Thymus (tissue), 11 donors: ENCODE data around the gene SLC13A4. TPM values are rescaled to one million over a fixed set of nuclear protein-coding genes. Genes with fewer than 3 reads are reported as not detected.
"Not testable (repeated sequence)": the region's sequence is repeated elsewhere in the genome, so short reads cannot be mapped to it uniquely, and the experiment has no call there.

ENCODE experiments used
- DNase-seq, 9 donors: peaks; one replicate each; pipeline ENCODE4 v3.0.0-alpha.2; 2013; ENCODE audit warnings: low spot score in 9 of 9, low read depth in 6 of 9, missing footprints in 1 of 9
- H3K27ac ChIP-seq, 2 donors: one replicate each; pipeline ENCODE4 v1.5.1; 2013; ENCODE audit warnings: control low read depth in 1 of 2, low read depth in 1 of 2, low read length in 1 of 2, mild to moderate bottlenecking in 1 of 2, moderate library complexity in 1 of 2
- H3K27me3 ChIP-seq, 2 donors: one replicate each; pipeline ENCODE4 v1.5.1; 2013; ENCODE audit warnings: low read length in 1 of 2; ENCODE audit not compliant: control insufficient read depth in 2 of 2, insufficient read depth in 1 of 2
- H3K36me3 ChIP-seq, 2 donors: one replicate each; pipeline ENCODE4 v1.5.1; 2013; ENCODE audit warnings: low read length in 1 of 2, mild to moderate bottlenecking in 1 of 2, moderate library complexity in 1 of 2; ENCODE audit not compliant: control insufficient read depth in 2 of 2, insufficient read depth in 2 of 2
- H3K4me1 ChIP-seq, 2 donors: one replicate each; pipeline ENCODE4 v1.5.1; 2013; ENCODE audit warnings: low read length in 2 of 2; ENCODE audit not compliant: control insufficient read depth in 2 of 2, insufficient read depth in 2 of 2
- H3K4me3 ChIP-seq, 2 donors: one replicate each; pipeline ENCODE4 v1.5.1; 2013; ENCODE audit warnings: low read length in 2 of 2, control low read depth in 1 of 2, mild to moderate bottlenecking in 1 of 2
- H3K9me3 ChIP-seq, 2 donors: one replicate each; pipeline ENCODE4 v1.5.1; 2013; ENCODE audit warnings: low read length in 1 of 2, mild to moderate bottlenecking in 1 of 2; ENCODE audit not compliant: control insufficient read depth in 2 of 2, insufficient read depth in 1 of 2
- WGBS: extraction: QIAGEN DNeasy Blood & Tissue Kit; methylation state at CpG from one replicate; pipeline ENCODE4 v1.1.7; 2013; 5-methylcytosine and 5-hydroxymethylcytosine counted together
- polyA plus RNA-seq: library from polyadenylated mRNA; stranded (reverse); fragments of 200-250 nt; gene quantifications from one replicate; pipeline ENCODE4 v1.2.3, GENCODE V29; 2013
- total RNA-seq: library from RNA; stranded (reverse); fragments of 120-200 nt; gene quantifications from one replicate; pipeline ENCODE4 v1.2.4, GENCODE V29; 2013
- donor health status: healthy.

Gene SLC13A4
- total and polyA plus RNA-seq, 2 donors, result 0.05 to 0.23 TPM

DNA sequence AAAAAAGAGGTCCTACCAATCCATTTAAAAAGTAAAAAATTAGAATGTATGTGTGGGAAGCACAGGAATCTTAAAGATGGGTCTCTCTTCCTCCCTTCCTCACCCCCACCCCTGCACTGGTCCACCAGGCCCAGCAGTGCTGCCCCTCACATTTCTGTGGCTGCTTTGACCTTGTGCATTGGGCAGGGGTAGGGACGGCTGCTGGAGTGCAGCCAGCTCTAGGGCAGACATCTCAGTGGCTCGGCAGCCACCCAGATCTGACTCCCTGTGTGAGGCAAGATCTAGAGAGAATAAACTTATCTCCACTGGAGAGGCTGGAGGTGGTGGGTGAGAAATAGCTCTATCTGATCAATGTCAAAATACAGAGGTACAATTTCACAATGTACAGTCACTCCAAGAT lies 13.9 kb upstream of the SLC13A4 start:
- Histone ChIP-seq H3K27ac (no peak overlapping the region), H3K4me1 (no peaks in the 10 kb centered on the region), H3K36me3 (no peaks in the 10 kb centered on the region), H3K27me3 (peaks cover 0 to 4% of the 10 kb centered on the region in 2 donors), H3K4me3 (no peak overlapping the region), H3K9me3 (no peaks in the 10 kb centered on the region)
- no peak for DNase-seq
- 73% methylated on average over 2 of the region's 2 CpGs for WGBS

DNA sequence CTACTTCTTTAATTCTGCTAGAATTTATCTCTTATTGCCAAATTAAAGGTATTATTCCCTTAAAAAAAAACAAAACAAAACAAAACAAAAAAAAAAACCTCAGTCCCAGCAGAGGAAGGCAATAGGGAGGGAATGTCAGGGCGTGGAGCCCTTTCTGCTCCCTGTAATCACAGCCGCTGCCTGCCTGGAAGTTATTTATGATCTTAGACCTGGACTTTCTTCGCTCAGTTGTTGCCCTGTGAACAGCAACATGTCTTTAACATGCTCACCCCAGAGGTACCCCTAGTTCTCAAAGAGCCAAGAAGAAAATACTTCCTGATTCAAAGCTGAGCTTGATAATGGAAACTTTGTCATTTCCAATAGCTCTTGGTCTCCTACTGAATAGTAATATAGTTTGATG lies 12.9 kb upstream of the SLC13A4 start:
- H3K27me3 ChIP-seq, result peaks cover 0 to 4% of the 10 kb centered on the region in 2 donors
- H3K27ac ChIP-seq, result no peak overlapping the region
- no peaks in the 10 kb centered on the region for H3K4me1 ChIP-seq
- DNase-seq, result no peak
- WGBS, result 94% methylated on average over 3 of the region's 3 CpGs
- no peak overlapping the region for H3K4me3 ChIP-seq
- H3K9me3 ChIP-seq, result no peaks in the 10 kb centered on the region
- no peaks in the 10 kb centered on the region for H3K36me3 ChIP-seq

DNA sequence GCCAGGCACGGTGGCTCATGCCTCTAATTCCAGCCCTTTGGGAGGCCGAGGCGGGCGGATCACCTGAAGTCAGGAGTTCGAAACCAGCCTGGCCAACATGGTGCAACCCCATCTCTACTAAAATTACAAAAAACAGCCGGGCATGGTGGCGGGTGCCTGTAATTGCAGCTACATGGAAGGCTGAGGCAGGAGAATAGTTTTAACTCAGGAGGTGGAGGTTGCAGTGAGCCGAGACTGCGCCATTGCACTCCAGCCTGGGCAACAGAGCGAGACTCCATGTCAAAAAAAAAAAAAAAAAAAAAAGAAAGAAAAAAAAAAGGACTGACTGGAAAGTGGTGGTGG lies 9.3 kb upstream of the SLC13A4 start:
- not testable (repeated sequence) for DNase-seq, H3K27me3 ChIP-seq, H3K9me3 ChIP-seq, H3K27ac ChIP-seq, H3K4me1 ChIP-seq, H3K36me3 ChIP-seq, H3K4me3 ChIP-seq
- 96% methylated on average over 10 of the region's 10 CpGs for WGBS

DNA sequence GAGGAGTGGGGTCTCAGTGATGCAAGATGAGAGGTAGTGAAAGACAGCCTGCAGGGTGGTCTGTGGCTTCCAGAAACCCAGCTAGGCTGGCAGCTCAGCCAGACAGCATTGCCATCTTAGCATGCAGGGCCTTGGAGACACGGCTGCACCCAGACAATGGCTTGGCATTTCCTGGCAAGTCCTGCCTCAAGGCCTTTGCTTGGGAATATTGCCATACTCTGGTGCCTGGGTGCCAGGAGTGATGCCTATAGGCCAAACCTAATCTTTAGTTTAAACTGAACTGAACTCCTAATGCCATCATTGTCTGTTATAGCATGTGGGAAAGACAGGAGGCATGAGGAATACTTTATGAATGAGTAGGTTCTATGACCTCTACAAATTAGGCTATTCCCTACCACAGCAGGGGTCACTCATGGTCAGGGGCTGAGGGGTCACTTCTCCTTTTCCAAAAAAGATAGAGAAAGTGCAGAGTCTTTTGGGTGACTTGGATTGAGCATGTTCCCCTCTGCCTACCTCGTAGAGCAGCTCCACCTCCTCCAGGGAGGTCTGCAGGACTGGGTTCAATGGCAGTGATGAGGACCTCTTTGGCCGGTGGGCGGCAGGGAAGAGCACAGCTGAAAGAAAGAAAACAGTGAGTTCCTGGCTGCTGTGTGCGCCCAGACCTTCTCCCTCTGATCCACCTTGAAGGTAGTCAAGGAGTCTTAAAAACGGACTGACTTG lies 8.8 kb upstream of the SLC13A4 start:
- Histone ChIP-seq H3K9me3 (no peaks in the 10 kb centered on the region), H3K36me3 (no peaks in the 10 kb centered on the region), H3K27ac (no peak overlapping the region), H3K4me3 (no peak overlapping the region), H3K27me3 (no peaks in the 10 kb centered on the region), H3K4me1 (no peaks in the 10 kb centered on the region)
- DNase-seq, result no peak
- WGBS, result 85% methylated on average over 6 of the region's 6 CpGs

DNA sequence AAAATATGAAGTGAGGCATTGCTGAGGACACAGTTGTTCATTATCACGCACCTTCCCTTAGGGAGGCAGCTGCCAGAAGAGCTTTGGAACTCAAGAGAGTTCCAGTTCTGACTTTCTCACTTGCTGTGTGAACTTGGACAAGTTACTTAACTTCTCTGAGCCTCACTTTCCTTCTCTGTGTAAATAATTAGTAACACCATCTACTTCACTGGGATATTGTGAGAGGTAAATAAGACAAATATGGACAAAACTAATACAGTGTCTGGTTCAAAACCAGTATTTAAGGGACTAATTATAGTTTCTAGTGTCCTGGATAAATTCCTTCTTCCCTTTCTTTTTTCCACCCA lies 6.3 kb upstream of the SLC13A4 start:
- no peak for DNase-seq
- Histone ChIP-seq H3K4me1 (no peaks in the 10 kb centered on the region), H3K36me3 (no peaks in the 10 kb centered on the region), H3K27ac (no peak overlapping the region), H3K4me3 (no peak overlapping the region), H3K9me3 (no peaks in the 10 kb centered on the region), H3K27me3 (no peaks in the 10 kb centered on the region)
- whole genome bisulfite sequencing, result 95% methylated on average over 1 of the region's 1 CpG

DNA sequence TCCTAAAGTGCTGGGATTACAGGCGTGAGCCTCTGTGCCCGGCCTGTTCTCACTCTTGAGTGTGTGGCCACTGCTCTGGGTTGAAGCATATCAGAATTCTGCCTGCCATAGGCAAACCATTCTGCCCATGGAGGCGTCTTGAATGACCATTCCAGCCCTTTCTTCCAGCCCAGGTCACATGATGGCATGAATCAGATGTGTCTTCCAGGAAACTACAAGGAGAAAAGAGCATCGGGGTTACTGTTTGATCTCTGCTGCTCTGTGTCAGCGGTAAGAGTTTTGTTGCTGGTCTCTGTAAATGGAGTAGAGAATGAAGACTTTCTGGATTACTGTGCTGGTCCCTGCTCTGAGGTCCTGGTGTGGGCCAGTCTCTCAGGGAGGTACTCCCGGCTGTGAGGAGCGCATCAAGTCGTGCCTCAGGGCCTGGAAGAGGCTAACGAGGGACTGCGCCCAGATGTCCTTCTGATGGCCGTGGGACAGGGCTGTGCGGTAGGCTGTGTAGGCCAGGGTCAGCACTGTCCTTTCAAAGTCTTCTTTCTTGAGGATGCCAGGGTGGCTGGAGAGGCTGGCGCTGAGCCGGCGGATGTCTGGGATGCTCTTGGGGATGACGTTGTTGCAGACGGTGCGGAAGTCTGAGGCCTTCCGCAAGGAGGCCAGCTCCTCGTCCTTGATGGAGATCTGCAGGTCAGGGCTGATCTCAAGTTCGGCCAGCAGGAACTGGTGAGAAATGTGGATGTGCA lies 5.8 kb upstream of the SLC13A4 start:
- no peaks in the 10 kb centered on the region for H3K9me3 ChIP-seq
- DNase-seq, result no peak
- no peaks in the 10 kb centered on the region for H3K27me3 ChIP-seq
- H3K4me1 ChIP-seq, result no peaks in the 10 kb centered on the region
- H3K27ac ChIP-seq, result no peak overlapping the region
- H3K4me3 ChIP-seq, result no peak overlapping the region
- WGBS, result 97% methylated on average over 21 of the region's 21 CpGs
- H3K36me3 ChIP-seq, result no peaks in the 10 kb centered on the region

DNA sequence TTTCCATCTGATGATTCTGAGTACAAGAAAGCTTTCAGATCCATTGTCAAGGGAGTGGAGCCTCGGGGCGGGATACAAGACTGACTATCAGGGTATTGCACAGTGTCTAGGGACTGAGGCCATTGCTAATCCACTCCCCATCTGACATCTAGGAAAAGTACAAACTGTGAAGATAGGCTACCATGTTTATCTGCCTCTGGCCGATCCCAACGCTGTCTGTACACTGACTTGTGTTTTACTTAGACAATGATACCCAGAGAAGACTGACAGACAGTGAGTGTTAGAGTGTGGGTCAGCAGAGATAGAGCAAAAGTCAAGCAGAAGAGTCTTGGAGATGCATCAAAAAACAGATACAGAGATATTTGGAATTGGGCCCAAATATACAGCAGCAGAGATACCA lies 3.1 kb upstream of the SLC13A4 start:
- 97% methylated on average over 4 of the region's 4 CpGs for WGBS
- DNase-seq, result no peak
- Histone ChIP-seq H3K4me1 (no peaks in the 10 kb centered on the region), H3K9me3 (no peaks in the 10 kb centered on the region), H3K4me3 (no peak overlapping the region), H3K27me3 (no peaks in the 10 kb centered on the region), H3K27ac (no peak overlapping the region), H3K36me3 (no peaks in the 10 kb centered on the region)

DNA sequence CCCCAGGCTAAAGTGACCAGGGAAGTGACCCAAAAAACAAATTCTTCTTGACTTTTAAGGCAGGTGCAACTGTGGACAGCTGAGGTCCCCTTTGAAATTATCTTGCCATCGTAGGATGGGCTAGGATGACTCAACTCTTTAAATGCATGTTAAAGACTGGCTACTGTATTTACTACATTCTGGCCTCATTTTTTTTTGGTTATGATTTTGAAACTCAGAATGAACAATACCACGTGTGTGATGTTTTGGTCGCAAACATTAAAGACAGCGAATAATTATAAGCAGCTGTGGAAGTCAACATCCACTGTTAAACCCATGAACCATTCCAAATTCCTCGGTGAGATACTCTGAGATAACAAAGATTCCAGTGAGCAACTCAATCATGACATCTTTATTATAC lies 1.2 kb upstream of the SLC13A4 start:
- no peaks in the 10 kb centered on the region for H3K9me3 ChIP-seq
- WGBS, result 95% methylated on average over 5 of the region's 5 CpGs
- no peaks in the 10 kb centered on the region for H3K27me3 ChIP-seq
- no peak for DNase-seq
- H3K4me3 ChIP-seq, result no peak overlapping the region
- no peak overlapping the region for H3K27ac ChIP-seq
- H3K4me1 ChIP-seq, result no peaks in the 10 kb centered on the region
- no peaks in the 10 kb centered on the region for H3K36me3 ChIP-seq

DNA sequence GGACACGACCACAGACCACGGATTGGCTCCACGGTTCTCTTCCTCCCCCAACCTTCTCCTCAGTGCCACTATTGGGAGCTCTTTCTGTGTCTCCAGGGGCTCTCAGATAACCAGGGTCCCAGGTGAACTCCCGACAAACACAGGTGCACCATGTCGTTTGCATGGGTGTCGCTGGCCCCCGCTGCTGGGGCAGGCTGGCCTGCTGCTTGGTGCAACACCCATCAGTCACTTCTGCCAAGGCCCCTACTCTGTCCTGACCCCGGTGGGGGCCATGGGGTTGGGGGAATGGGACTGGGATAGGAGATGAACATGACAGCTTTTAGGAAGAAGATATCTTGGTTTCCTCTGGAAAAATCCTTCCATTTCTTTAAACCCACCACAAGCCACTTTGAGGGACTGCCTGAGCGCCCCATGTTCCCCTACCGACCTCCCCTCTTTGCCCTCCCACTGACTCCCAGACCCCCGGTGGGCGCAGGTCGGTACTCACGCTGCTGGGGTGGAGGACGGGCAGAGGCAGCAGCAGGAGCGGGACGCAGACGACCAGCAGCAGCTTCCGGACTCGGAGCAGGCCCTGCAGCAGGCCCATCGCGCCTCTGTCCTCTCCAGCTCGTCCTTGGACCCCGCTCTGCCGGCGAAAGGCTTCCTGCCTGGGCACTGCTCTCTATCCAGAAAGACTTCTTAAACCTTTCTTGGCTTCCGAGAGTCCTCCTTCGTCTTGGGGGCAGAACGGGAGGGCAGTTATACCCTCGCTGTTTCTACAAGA lies 894 bp downstream of the SLC13A4 start:
- H3K27ac ChIP-seq, result no peak overlapping the region
- no peaks in the 10 kb centered on the region for H3K27me3 ChIP-seq
- DNase-seq, result no peak
- no peaks in the 10 kb centered on the region for H3K36me3 ChIP-seq
- no peak overlapping the region for H3K4me3 ChIP-seq
- no peaks in the 10 kb centered on the region for H3K9me3 ChIP-seq
- WGBS, result 95% methylated on average over 30 of the region's 30 CpGs
- no peaks in the 10 kb centered on the region for H3K4me1 ChIP-seq
